ENCODE results near the gene CAPZA3.

DNA sequence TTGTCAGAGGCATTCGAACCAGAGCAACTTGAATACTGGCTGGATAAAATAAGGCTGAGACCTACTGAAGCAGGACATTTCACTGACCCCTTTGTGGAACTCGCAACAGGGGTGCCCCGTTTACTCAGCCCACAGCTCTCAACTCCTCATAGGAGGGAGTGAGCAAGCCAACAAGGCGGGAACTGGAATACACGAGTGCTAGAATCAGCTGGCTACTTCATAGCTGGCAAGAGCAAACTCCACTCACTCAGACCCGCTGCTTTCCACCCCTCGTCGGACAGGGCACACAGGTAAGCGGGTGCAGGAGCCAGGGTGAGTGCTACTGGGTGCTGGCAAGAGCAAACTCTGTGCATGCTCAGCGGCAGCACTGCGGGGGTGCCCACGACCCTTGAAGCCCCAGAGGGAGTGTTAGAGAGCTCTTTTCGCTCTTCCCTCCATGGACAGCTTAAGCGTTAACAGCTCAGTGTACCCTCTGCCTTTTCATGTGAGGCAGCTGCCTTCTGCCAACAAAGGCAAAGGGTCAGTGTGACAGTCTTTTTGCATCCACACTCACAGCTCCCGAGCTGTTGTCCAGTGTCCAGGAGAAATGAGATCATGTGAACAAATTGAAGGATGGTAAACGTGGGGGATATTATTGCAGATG lies 15.7 kb downstream of the CAPZA3 start:
- TF ChIP-seq EP300 (conservative IDR thresholded peaks at IDR 0.05; ENCODE audit: poor library complexity, severe bottlenecking) (no peak), POLR2AphosphoS5 (IDR thresholded peaks at IDR 0.05) (no peak), RAD21 (conservative IDR thresholded peaks at IDR 0.05) (no peak)
- TF ChIP-seq, protein P1, sequence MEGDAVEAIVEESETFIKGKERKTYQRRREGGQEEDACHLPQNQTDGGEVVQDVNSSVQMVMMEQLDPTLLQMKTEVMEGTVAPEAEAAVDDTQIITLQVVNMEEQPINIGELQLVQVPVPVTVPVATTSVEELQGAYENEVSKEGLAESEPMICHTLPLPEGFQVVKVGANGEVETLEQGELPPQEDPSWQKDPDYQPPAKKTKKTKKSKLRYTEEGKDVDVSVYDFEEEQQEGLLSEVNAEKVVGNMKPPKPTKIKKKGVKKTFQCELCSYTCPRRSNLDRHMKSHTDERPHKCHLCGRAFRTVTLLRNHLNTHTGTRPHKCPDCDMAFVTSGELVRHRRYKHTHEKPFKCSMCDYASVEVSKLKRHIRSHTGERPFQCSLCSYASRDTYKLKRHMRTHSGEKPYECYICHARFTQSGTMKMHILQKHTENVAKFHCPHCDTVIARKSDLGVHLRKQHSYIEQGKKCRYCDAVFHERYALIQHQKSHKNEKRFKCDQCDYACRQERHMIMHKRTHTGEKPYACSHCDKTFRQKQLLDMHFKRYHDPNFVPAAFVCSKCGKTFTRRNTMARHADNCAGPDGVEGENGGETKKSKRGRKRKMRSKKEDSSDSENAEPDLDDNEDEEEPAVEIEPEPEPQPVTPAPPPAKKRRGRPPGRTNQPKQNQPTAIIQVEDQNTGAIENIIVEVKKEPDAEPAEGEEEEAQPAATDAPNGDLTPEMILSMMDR (IDR thresholded peaks at IDR 0.05; ENCODE audit: poor library complexity, severe bottlenecking) = no peak
- TF ChIP-seq, protein P2, sequence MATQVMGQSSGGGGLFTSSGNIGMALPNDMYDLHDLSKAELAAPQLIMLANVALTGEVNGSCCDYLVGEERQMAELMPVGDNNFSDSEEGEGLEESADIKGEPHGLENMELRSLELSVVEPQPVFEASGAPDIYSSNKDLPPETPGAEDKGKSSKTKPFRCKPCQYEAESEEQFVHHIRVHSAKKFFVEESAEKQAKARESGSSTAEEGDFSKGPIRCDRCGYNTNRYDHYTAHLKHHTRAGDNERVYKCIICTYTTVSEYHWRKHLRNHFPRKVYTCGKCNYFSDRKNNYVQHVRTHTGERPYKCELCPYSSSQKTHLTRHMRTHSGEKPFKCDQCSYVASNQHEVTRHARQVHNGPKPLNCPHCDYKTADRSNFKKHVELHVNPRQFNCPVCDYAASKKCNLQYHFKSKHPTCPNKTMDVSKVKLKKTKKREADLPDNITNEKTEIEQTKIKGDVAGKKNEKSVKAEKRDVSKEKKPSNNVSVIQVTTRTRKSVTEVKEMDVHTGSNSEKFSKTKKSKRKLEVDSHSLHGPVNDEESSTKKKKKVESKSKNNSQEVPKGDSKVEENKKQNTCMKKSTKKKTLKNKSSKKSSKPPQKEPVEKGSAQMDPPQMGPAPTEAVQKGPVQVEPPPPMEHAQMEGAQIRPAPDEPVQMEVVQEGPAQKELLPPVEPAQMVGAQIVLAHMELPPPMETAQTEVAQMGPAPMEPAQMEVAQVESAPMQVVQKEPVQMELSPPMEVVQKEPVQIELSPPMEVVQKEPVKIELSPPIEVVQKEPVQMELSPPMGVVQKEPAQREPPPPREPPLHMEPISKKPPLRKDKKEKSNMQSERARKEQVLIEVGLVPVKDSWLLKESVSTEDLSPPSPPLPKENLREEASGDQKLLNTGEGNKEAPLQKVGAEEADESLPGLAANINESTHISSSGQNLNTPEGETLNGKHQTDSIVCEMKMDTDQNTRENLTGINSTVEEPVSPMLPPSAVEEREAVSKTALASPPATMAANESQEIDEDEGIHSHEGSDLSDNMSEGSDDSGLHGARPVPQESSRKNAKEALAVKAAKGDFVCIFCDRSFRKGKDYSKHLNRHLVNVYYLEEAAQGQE (IDR thresholded peaks at IDR 0.05; ENCODE audit: borderline replicate concordance) = no peak

Data from neural cell (in vitro differentiated cells).